ENCODE data around the gene PPM1G.
"Not testable (repeated sequence)": the region's sequence is repeated elsewhere in the genome, so short reads cannot be mapped to it uniquely, and the experiment has no call there.

Gene PPM1G

GRCh38 chr2:27376151-27376865, 33.1 kb downstream of the PPM1G start:
- no peak for DNase-seq (ENCODE audit: low read depth in 2 of 2)

DNA sequence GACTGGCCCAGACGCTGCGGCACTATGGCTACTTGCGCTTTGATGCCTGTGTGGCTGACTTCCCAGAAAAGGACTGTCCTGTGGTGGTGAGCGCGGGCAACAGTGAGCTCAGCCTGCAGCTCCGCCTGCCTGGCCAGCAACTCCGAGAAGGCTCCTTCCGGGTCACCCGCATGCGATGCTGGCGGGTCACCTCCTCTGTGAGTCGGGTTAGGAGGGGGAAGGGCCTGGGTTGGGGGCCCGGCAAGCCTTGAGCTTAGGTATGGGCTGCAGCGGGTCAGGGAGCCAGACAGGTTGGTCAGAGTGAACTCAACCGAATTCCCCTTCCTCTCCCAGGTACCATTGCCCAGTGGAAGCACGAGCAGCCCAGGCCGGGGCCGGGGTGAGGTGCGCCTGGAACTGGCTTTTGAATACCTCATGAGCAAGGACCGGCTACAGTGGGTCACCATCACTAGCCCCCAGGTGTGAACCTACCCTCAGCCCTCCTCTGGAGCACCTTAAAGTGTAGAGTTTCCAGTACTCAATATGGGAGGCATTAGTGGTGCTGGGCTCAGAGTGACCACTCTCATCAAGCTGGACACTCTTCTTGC, 33.8 kb downstream of the PPM1G start:
- DNase-seq (ENCODE audit: low read depth in 2 of 2), result no peak

- DNase-seq (ENCODE audit: low read depth in 2 of 2), result no peak
Observed at GRCh38 chr2:27373567-27373966, 35.8 kb downstream of the PPM1G start.

GRCh38 chr2:27372937-27373336, 36.5 kb downstream of the PPM1G start:
- DNase-seq (ENCODE audit: low read depth in 2 of 2), result no peak

DNA sequence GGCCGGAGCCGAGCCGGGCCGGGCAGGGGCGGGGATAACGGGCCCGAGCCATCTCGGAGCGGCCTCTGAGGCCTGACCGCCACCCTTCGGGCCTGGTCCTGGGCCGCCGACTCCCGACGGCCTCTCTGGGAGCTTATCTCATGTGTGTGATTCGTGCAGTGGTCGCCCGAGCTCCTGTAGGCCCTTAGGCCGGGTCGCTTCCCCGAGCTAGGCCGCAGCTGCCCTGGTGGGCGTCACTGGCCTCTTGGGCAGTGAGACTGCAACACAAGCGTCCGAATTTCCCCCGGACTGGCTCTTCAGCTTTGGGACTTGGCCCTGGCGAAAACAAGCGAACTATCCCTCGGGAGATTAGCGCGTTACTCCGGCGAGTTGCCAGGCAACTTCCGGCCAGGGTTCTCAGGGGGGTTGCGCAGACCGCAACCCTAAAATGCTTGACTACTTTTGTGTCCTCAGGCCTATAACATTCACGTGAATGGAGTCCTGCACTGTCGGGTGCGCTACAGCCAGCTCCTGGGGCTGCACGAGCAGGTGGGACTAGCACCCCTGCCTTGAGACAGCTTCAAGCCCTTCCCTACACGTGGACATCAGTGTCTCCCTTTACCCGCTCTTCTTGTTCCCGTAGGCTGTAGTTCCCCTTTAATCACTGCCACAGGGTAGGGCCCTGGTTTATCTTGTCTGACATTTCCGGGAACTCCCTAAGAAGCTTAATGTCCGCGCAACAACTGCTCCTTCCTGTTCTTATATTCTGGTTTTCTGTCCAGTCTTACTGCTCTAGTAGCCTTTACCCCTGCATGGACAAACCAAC, 38.4 kb downstream of the PPM1G start:
- peak in 1 of 2 donors; percentile 29 for DNase-seq (ENCODE audit: low read depth in 2 of 2)

DNA sequence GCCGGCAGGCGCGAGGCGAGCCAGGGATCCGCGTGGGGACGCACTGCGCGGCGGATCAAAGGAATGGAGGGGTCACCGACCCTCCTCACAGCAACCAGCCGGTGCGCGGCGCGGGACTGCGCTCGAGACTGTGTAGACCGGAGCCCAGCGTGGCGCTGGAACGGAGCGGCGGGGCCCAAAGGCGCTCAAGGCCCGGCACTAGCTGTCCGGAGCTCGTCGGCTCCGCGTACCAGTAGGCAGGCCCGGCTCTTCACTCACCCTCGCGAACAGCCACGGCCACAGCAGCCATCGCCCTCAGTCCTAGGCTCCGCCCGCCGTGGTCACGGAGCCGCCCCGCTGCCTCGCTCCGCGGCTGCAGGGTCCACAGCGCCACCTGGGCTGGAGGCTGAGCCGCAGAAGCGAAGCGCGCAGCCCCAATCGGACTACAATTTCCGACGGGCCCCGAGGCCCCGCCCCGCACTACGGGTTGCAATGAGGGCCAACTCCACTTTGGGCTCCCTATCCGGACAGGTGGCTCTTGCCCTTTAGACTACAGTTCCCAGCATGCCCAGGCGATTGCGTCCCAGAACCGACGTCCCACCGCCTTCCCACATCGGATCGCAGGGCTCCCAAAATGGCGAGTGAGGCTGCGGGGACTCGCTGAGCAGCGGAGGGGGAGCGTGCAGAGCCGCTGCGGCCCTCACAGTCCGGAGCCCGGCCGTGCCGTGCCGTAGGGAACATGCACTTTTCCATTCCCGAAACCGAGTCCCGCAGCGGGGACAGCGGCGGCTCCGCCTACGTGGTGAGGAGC, 39.2 kb downstream of the PPM1G start, which contains the start of the genes EIF2B4 and SNX17:
Gene EIF2B4 (minus strand): TSS at position 313 of the 790 bp plus-strand sequence. CDS start 24 bp downstream, at position 289.
Gene SNX17 (plus strand): TSS at position 591 of the 790 bp plus-strand sequence. CDS start 128 bp downstream, at position 719.
- DNase-seq (ENCODE audit: low read depth in 2 of 2), result peak; percentile 97 to 98

GRCh38 chr2:27369471-27370025, 39.8 kb downstream of the PPM1G start:
- DNase-seq (ENCODE audit: low read depth in 2 of 2), result no peak

DNA sequence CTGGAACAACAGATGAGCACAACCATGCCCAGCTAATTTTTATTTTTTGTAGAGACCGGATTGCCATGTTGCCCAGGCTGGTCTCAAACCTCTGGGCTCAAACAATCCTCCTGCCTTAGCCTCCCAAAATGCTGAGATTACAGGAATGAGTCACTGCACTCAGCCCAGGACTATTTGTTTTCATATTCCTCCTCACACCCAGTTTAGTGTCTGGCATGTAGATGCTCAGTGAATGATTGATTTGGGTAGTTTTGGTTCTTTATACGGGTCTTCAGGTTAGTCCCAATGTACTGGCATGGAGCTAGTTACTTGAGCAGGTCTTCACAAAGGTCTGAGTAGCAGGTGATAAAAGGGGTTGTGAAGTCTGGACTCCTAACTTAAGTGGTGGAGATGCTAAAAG, 45.5 kb downstream of the PPM1G start:
- DNase-seq (ENCODE audit: low read depth in 2 of 2), result no peak

GRCh38 chr2:27362678-27363420, 46.5 kb downstream of the PPM1G start:
- DNase-seq (ENCODE audit: low read depth in 2 of 2), result no peak

GRCh38 chr2:27356382-27357181, 52.8 kb downstream of the PPM1G start, which contains the start of gene GTF3C2:
Gene GTF3C2, minus strand, starts transcription at chr2:27356764. Its CDS starts 13,210 bp downstream, at chr2:27343554.
- DNase-seq (ENCODE audit: low read depth in 2 of 2), result peak; percentile 79 to 86

DNA sequence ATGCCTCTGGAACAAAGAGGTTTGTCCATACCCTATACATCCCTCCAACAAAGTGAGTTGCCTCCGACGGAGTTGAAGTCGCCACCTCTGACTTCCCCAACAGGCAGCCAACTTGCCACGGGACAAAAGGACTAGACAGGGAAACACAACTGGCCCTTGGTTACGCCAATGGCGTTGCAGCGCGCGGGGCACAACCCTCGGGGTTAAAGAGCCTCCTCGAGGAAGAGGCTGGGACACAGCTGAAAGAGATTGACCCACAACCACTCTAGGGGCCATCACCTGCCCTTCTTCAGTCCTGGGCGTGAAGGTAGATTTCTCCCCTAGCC, 53.4 kb downstream of the PPM1G start:
- no peak for DNase-seq (ENCODE audit: low read depth in 2 of 2)

DNA sequence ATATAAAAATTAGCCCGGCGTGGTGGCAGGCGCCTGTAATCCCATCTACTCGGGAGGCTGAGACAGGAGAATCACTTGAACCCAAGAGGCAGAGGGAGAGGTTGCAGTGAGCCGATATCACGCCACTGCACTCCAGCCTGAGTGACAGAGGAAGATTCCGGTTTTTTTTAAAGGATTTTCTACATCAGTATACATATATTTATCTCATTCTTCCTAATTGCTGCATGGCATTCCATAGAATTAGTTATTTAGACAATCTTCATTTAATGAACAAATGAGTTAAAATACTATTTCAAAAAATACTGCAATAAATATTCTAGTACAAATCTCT, 54.8 kb downstream of the PPM1G start:
- no peak for DNase-seq (ENCODE audit: low read depth in 2 of 2)

- no peak for DNase-seq (ENCODE audit: low read depth in 2 of 2)
Observed at GRCh38 chr2:27353762-27354596, 55.4 kb downstream of the PPM1G start.

GRCh38 chr2:27353386-27353761, 56.0 kb downstream of the PPM1G start:
- not testable (repeated sequence) for DNase-seq (ENCODE audit: low read depth in 2 of 2)

GRCh38 chr2:27351802-27352598, 57.4 kb downstream of the PPM1G start:
- DNase-seq (ENCODE audit: low read depth in 2 of 2), result no peak

- no peak for DNase-seq (ENCODE audit: low read depth in 2 of 2)
Observed at GRCh38 chr2:27350106-27350693, 59.2 kb downstream of the PPM1G start.

- DNase-seq (ENCODE audit: low read depth in 2 of 2), result no peak
Observed at GRCh38 chr2:27347641-27348040, 61.8 kb downstream of the PPM1G start.

DNA sequence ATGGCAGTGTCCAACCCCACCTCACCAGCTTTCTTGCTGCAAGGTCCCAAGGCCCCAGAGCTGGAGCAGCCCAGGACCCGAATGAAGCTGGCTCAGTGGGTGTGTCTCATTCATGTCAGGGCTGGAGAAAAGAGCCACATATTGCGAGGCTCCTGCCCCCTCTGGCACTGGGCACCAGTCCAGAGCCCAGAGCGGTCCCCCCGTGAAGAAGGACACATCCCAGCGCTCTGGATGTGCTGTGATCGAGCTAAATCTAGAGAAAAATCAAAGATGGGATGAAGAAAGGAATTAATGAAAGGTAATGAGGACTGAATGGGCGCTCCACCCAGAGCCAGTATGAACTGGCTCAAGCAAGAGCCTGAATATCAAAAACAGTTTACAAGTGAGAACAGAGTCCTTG, 73.2 kb downstream of the PPM1G start:
- no peak for DNase-seq (ENCODE audit: low read depth in 2 of 2)

All from stimulated activated CD4-positive, alpha-beta T cell treated with anti-CD3 and anti-CD28 coated beads, Interleukin-1b, Interleukin-23, amount 100 ng/mL, for 4 hours (primary cell).